IPS DF 4.7 (cell line): ENCODE measurements around the gene SLC27A4.

Source experiments
- DNase-seq: peaks from one replicate; pipeline ENCODE4 v3.0.0-alpha.2; 2013; ENCODE audit warnings: low spot score; ENCODE audit errors: extremely low read depth

The SLC27A4 gene

GRCh38 chr9:128390150-128390812 lies 50.0 kb downstream of the SLC27A4 start:
- DNase-seq: no peak

GRCh38 chr9:128390813-128391711 lies 50.7 kb downstream of the SLC27A4 start:
- no peak for DNase-seq

DNA sequence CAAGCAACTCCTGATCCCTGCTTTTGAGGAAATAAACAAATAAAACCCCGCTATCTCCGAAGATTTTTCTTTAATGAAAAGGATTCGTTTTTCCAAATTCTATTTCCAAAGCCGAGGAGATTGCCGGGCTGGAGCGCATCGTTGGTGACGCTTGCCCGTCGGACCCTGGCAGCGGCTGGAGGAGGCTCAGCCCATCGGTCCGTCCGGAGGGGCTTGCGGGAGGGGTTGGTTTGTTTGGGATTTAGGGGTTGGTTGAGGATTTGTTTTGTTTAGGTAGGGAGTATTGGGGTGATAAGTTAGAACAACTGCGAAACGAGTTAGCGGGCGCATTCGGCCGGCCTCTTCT lies 51.6 kb downstream of the SLC27A4 start:
- DNase-seq: no peak

DNA sequence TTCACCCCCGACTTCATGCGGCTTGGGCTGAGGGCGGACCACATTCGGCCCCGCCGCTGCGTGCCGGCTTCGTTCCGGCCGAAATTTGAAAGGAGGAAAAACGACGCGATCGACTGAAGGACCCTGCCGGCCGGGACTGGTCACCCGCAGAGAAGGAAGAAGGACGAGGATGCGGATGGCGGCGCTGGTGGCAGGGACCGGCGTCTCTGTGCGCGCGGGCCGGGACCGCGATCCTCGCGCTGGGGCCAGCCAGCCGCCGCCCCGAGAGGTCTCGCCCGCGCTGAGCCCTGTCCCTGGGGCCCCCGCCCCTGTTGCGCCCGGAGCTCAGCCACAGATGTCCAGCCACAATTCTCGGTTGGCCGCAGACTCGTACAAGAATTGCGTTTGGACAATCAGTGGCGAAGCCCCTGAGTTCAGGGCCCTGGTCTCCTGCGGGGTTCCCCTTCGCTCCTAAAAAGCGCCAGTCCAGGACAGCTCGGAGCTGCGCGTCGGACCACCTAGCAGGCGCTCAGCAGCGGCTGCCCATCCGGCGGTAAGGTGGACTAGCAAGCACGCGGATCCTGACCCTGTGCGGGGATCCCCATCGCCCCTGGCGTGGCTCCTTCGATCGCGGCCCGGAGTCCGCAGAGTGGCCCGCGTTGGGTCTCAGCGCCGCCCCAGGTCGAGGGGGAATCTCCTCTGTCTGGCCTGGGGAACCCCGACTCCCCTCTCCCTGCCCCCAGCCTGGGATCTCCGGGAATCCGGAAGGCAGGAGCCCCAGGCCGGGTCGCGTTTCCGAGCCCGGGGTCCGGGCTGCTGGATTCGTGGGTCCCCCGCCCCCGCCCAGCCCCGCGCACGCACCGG lies 52.2 kb downstream of the SLC27A4 start:
- no peak for DNase-seq

DNA sequence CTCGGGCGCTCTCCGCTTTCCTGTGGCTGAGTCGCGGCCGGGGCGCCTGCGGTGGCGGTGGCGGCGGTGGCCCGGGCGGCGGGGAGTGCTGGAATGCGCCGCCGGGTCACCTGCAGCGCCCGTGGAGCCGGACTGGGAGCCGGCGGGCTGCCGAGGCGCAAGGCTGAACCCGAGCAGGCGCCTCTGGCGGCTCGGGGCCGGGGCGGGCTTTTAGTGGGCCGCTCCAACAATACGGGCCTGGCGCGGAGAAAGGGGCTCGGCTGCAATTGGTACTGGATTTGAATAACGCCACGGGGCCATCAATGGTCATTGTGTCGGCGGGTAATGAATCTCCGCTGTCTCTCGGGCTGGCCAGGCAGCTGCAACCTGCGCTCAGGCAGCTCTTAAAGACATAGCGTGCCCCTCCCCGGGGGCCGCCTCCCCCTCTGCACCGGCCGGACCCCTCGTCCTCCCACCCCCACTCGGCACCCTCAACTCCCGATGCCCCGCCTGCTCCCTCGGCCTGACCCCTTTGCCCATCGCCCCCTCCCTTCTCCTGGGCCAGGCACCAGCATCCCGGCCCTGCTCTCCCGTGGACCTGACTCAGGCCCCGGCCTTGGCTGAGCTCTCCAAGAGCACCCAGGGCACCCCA lies 52.9 kb downstream of the SLC27A4 start:
- no peak for DNase-seq

- DNase-seq: no peak
Measured at GRCh38 chr9:128393970-128394369, 53.6 kb downstream of the SLC27A4 start.

- no peak for DNase-seq
Measured at GRCh38 chr9:128394379-128395168, 54.2 kb downstream of the SLC27A4 start.

- peak; percentile 74 for DNase-seq
Measured at GRCh38 chr9:128396970-128397613, 56.8 kb downstream of the SLC27A4 start.

DNA sequence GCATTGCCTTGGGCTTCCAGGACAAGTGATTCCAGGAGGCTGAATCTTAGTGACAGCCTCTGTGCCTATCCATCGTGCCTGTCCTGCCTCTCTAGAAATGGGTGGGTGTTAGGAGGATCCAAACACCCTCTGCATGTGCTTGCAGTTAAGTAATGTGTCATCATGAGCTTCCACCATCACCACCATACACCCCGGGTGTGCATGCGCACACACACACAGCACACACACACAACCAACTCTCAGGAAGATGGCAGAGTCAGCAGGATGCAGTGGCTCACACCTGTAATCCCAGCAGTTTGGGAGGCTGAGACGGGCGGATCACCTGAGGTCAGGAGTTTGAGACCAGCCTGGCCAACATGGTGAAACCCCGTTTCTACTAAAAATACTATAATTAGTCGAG lies 57.5 kb downstream of the SLC27A4 start:
- DNase-seq: no peak

- DNase-seq: no peak
Measured at GRCh38 chr9:128399861-128400260, 59.5 kb downstream of the SLC27A4 start.

DNA sequence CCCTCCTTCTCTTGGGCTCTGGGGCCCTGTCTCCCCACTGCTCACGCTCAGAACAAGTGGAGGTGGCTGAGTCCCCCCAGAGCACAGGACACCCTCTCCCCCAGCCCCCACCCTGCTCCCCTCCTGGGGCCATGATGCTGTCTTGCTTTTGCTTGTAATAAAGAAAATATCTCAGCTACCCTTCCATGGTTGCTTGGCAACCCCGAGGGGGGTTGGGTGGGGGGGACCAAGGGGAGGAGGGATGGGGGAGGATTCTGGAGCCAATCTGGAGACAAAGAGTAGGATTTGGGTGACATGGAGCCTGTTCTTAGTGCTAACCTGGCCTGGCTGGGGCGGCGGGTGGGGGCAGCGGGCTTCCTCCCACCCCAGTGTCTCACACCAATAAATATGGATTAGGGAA lies 64.2 kb downstream of the SLC27A4 start:
- no peak for DNase-seq

GRCh38 chr9:128405077-128405779 lies 64.9 kb downstream of the SLC27A4 start:
- no peak for DNase-seq

- no peak for DNase-seq
Measured at GRCh38 chr9:128405780-128406171, 65.4 kb downstream of the SLC27A4 start.

DNA sequence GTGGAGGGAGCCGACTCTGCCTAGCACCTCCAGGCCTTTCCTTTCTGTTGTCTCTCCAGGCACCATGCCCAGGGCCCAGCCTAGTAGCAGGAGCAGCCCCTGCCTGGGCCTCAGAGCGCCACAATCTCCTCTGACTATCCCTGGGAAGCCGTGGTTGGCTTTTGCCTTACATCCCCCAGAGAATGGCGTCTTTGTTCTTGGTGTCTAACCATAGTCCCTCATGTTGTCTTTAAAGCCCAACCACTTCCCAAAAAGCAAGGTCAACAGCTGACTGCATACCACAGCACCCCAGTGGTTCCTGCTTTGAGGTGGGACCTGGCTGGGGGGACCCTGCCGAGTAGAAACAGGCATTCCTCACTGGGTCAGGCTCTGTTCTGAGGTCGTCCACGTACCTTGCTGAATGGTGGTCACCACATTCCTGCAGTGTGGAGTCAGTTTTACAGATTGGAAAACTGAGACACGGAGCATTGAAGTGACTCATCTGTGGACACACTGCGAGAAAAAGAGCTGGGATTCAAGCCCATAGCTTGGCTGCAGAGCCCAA lies 66.6 kb downstream of the SLC27A4 start:
- no peak for DNase-seq

DNA sequence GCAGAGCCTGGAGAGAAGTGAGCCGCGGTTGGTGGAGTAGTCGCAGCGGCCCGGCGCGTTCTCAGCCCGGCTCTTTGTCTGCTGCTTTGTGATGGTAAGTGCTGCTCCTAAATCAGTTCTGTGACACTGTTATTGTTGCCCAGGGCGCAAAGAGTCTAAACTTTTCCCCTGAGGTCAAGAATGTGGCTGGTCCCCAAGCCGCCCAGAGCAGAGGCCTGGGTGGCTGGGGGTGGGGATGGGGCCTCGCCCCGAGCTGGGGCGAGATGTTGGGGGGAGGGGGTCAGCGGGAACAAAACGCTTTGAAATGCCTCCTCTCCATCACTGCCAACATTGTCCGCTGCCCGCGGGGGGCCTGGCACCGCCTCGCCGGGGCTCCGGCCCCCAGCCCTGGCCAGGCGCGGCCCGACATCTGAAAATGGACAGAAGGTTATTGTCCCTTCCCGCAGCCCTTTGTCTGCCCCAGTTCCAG lies 68.7 kb downstream of the SLC27A4 start:
- no peak for DNase-seq

GRCh38 chr9:128409450-128409849 lies 69.1 kb downstream of the SLC27A4 start:
- DNase-seq: no peak

GRCh38 chr9:128409978-128410377 lies 69.7 kb downstream of the SLC27A4 start:
- no peak for DNase-seq
